Retinal pigment epithelial cell (primary cell): Measurements from ENCODE around the gene NAT8L.

Experiments used
- DNase-seq: peaks from one replicate; pipeline ENCODE4 v3.0.0-alpha.2; 2010; ENCODE audit warnings: low read depth
- H3K4me3 ChIP-seq: 2 replicates; pipeline ENCODE4 v1.5.1; 2011; ENCODE audit warnings: mild to moderate bottlenecking, low read length, control low read depth, moderate library complexity
- TF ChIP-seq, protein P1 (sequence below): conservative IDR thresholded peaks from 2 replicates; pipeline ENCODE4 v1.5.1; 2011; ENCODE audit warnings: low read depth, low read length, control low read depth, inconsistent platforms

The NAT8L gene

DNA sequence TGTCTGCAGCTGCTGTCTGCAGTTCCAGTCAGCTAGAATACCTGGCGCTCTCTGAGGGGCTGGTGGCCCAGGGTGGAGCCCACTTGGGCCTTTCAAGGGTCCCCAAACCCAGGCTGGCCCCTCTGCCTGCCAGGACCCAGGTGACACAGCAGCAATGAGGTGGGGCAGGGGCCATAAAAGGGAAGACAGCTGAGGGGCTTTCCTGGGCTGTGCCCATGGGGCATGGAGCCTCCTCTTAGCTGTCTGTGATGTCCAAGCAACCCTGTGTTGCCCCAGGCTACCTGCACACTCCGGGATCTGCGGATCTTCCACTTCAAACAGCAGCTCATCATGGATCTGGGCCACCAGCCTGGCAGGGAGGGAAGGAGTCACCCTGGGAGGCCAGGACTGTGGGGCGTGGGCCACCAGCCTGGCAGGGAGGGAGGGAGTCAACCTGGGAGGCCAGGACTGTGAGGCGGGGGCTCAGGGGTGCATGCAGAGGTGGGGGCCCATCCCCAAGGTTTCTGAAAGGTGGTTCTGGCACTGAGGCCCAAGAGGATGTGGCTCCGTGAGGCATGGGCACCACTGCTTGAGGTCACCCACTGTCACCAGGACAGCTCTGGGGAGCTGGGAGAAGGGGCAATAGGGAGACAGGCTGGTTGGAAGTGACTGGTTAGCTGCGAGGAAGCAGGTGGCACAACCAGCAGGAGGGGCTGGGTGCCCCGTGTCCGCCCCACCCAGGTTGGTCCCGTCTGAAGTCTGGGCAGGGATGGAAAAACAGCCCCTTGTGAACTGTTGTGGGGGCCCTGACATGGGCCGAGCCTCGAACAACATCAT lies 16.3 kb downstream of the NAT8L start:
- H3K4me3 ChIP-seq = no peak overlapping the region
- DNase-seq = no peak
- TF ChIP-seq, protein P1, sequence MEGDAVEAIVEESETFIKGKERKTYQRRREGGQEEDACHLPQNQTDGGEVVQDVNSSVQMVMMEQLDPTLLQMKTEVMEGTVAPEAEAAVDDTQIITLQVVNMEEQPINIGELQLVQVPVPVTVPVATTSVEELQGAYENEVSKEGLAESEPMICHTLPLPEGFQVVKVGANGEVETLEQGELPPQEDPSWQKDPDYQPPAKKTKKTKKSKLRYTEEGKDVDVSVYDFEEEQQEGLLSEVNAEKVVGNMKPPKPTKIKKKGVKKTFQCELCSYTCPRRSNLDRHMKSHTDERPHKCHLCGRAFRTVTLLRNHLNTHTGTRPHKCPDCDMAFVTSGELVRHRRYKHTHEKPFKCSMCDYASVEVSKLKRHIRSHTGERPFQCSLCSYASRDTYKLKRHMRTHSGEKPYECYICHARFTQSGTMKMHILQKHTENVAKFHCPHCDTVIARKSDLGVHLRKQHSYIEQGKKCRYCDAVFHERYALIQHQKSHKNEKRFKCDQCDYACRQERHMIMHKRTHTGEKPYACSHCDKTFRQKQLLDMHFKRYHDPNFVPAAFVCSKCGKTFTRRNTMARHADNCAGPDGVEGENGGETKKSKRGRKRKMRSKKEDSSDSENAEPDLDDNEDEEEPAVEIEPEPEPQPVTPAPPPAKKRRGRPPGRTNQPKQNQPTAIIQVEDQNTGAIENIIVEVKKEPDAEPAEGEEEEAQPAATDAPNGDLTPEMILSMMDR = no peak

DNA sequence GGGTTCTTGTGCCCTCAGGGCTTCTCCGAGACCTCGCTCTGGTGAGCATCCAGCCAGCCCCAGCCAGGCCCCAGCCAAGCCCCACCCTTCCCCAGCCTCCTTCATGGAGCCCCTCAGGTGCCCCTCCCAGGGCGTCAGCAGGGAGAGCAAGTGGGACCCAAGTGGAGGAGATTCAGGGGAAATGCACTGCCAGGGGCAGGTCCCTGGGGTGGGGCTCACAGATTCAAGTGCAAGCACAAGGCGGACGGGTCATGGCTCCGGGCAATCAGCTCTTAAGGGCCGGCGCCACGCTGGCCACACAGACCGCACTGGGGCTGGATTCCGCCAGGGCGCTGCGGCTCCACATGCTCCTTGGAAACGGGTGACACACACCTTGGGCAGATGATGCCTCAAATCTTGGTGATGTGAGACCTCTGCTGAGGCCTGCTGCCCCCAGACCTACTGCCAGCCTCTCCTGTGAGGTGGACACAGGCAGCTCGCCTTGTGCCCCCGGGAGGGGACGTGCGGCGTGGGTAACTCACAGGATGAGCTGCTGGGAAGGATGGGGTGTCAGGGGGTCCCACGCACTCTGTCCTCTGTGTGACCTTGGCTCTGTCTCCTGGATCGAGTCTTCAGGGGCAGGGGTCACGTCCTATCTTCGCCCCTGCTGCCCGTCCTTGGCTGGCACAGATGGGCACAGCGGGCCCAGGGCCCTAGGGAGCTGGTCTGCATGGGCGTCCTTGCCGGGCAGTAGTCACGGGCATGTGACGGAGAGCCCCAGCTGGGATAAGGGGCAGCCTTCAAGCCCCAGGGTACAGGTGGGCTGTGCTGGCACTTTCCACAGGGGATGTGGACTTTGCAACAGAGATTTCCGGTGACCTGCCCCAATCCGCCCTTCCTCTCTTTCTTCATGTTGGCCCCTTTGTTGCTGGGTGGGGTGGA lies 17.1 kb downstream of the NAT8L start:
- H3K4me3 ChIP-seq = no peak overlapping the region
- TF ChIP-seq, protein P1 = no peak
- DNase-seq = no peak

DNA sequence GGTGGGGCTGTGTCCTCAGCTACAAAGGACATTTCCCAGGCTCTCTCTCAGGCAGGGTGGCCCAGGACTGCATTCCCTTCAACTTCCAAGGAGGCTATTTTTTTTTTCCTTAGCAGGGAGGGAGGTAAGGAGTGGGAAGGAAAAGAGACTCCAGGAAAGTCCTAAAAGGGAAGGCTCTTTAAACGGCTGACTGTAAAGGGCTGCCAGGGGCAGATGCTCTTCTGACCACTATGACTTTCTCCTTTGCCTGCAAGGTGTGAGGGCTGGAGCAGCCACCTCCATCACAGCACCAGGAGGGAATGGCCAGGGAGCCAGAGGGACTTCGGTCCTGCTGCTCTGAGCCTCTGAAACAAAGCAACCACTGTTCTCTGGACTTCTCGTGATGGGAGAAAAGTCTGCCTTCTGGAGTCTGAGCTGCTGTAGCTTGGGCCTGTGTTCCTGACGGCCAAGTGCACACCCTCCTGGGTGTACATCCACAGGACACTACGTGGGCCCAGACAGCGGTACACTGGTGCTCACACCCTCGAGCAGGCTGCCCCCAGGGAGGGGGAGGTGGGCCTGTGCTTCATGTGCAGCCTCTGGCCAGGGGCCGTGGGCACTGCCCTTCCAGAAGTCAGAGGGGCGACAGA lies 17.9 kb downstream of the NAT8L start:
- TF ChIP-seq, protein P1 = no peak
- no peak for DNase-seq

DNA sequence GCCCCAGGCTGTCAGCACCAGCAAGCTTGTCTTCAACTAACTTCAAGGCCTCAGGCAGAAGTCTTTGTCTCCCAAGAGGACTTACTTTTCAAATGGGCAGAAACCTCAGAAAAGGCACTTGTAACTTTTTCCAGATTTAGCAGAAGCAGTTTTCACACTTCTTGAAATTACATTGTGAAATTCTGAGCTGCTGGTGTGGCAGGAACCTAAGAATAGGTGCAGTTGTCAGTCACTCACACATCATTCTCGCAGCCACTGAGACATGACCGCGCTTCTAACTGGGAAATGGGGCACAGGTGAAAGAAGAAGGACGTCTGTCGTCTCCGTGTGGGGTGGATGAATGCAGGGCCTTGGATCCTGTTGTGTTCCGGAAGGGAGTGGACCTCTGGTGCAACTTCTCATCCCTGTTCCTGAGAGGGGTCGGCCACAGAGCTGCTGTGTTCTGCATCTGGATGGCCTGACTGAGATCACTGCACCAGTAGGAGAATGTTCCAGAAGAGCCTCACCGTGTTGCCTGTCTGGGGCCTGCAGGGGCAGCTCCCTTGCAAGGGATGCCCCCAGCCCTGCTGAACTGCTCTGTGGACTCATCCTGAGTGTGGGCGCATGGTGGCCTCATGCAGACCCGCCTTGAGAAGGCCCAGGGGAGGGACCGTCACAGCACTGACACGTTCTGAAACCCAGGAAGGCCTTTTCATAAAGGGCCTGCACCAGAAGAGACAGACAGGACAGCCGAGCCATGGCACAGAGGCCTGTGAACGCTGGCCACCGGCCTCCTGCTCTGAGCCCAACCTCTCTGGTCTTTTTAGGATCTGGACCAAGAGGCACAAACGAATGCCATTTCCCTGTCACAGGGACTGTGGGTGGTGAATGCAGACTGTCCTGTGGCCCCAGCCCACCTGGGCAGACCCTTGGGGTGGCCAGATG lies 18.7 kb downstream of the NAT8L start:
- TF ChIP-seq, protein P1 = no peak
- H3K4me3 ChIP-seq = no peak overlapping the region
- no peak for DNase-seq

More for the DNA sequence above, 17.9 kb downstream of the NAT8L start:
- H3K4me3 ChIP-seq = no peak overlapping the region

DNA sequence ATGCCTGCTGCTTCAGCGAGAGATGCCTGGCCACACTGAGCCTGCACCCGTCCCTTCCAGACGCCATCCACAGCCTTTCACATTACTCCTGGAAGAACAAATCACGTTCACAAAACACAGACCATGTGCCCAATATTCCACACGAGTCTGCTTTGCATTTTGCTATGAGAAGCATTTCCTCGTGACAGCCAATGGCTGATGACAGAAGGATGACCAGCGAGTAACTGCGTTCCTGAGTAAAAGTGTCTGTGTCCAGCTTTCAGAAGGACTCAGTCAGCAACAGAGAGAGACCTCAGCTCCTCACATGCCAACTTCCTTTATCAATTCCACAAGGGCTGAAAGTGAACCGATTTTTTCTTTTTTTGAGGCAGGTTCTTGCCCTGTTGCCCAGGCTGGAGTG lies 19.5 kb downstream of the NAT8L start:
- no peak for DNase-seq
- TF ChIP-seq, protein P1 = no peak
- no peak overlapping the region for H3K4me3 ChIP-seq

DNA sequence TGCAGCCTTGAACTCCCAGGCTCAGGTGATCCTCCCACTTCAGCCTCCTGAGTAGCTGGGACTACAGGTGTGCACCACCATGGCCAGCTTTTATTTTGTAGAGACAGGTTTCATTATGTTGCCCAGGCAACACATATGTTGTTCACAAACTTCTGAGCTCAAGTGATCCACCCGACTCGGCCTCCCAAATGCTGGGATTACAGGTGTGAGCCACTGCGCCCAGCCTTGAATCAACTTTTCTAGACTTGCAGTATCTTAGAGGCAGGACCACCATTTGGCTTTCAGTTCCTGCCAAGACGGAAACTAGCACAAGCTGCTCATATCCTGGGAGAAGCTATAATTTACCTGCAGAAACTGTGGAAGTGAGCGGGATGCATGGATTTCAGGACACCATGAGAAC lies 19.9 kb downstream of the NAT8L start:
- TF ChIP-seq, protein P1 = no peak
- H3K4me3 ChIP-seq = no peak overlapping the region
- DNase-seq = no peak
